DMS153 (cell line): ENCODE results near the gene ACAT1.
"Not testable (repeated sequence)": the region's sequence is repeated elsewhere in the genome, so short reads cannot be mapped to it uniquely, and the experiment has no call there.

ENCODE experiments used
- DNase-seq: peaks from one replicate; lab custom pipeline; 2025; lab: John Stamatoyannopoulos, UW

The ACAT1 gene

GRCh38 chr11:108147150-108147549 is 25.8 kb downstream of the ACAT1 start:
- no peak for DNase-seq

DNA sequence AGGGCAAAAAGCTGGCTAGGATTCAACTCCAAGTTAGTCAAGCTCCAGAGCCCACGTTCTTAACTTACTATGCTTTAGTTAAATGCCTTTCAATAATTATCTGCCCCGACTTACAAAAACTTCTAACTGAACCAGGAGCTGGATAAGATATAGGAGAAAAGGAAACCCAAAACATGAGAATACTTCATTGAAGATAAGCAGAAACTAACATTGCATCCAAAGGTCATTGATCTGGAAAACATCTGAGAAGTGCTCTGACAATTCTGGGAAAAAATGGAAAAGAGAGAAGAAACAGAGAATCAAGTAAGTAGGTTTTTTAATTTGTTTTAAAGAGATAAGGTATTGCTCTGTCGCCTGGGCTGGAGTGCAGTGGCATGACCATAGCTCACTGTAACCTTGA is 27.2 kb downstream of the ACAT1 start:
- DNase-seq, result no peak

DNA sequence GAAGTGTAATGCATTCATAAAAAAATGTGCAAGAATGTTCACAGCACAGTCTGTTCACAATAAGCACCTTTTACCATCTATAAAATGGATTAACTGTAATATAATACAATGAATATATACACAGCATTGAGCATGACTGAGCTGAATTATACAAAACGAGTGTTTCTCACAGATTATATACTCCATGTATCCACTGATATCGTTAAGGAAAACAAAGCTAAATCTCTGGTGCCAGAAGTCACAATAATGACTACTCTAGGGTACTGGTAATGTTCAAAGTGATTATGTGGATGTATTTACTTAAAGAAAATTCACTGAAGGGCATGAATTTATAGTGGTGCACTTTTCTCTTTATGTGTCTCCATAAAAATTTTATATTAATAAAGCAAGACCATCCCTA is 33.2 kb downstream of the ACAT1 start:
- DNase-seq, result no peak

DNA sequence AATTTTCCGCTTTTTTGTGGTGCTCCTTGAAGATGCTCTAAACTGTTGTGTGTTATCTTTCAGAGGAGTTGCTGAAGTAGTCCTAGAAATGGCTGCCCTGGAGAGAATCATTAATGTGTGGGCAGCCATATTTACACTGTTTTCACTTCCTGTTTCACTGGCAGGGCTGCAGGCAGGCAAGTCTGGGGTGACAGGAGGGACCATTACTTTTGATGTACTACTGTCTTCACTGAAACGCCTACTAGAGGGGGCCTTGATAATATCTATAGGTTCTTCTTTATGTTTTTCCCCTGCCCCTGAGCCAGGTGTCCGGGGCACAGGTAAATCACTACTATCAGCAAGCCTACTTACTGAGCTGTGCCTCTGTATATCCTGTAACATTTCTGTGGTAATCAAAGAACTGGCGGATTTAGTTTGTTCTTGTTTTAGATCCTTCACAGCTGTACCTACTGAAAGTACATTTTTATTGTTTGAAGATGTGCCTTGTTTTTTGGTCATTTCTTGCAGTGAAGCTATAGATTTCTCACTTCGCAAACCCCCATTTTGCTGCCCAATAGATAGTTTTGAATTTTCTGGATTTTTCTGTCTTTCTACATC is 39.7 kb downstream of the ACAT1 start:
- DNase-seq, result no peak

- DNase-seq, result not testable (repeated sequence)
These were observed 41.5 kb downstream of the ACAT1 start for GRCh38 chr11:108162878-108163277.

DNA sequence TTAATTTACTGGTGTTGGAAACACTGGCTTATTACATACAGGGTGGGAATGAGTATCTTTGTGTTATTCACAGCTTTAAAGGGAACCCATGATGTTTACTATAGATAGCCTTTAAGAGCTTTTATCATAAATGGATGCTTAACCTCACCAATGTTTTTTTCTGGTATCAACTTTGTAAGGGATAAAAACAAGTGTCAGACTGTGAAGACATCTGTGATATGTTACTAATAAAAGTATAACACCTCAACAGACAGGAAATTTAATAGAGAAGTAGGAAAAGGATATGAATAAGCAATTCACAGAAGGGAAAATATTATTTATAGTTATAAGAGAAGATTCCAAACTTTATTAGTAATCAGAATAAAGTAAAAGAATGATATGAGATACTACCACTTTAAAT is 46.3 kb downstream of the ACAT1 start:
- no peak for DNase-seq

DNA sequence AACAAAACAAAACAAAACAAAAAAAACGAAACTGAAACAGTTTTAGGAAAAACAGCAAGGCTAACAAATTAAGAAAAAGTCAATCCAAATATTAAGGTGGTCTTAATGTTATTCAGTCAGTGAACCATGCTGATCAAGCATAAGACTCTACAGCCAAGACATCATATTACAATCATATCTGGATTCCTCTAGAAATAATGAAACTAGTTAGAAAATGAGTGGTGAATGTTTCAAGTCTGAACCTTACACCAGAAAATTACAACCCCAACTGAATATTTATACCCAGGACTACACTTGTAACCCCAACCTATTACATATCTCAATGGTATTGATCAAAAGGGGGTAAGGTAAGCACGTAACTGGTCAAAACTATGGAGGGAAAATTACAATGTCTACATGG is 48.8 kb downstream of the ACAT1 start:
- DNase-seq, result no peak

DNA sequence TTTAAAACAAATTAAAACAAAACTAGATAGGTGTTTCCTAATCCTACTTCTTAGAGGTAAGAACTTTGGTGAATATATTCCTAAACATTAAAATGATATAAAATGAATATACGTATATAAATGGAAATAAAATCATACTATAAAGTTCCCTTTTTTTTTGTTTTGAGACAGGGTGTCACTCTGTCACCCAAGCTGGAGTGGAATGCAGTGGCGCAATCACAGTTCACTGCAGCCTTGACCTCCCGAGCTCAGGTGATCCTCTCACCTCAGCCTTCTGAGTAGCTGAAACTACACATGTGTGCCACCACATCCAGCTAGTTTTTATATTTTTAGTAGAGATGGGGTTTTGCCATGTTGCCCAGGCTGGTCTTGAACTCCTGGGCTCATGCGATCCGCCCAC is 56.2 kb downstream of the ACAT1 start:
- no peak for DNase-seq

GRCh38 chr11:108193725-108194124 is 72.4 kb downstream of the ACAT1 start:
- DNase-seq, result no peak

DNA sequence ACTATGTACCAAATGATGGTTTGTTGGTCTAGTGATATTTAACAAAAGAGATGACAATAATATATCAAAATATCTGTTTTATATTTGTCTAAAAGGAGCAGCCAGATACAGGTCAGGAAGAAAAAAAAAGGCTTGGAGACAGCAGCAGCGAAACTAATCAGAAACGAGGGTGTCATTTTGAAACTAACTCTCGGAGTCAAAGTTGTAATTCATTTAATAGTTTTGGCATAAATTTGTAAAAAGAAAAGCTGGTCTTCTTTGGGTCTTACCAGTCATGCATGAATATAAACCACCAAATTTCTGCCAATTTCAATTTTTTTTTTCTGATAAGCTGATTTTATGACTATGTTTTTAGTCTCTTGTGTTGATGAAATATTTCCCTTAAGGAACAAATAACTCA is 75.5 kb downstream of the ACAT1 start:
- DNase-seq, result no peak
